HG03558 (cell line): ENCODE measurements around the gene RAB7A.

Source experiments
- ATAC-seq: cut with Tn5 transposase; IDR thresholded peaks from one replicate; pipeline ENCODE4 v1.9.1; 2021; ENCODE audit warnings: moderate number of reproducible peaks; ENCODE audit not compliant: unreplicated experiment; ENCODE audit errors: extremely low read depth

Gene RAB7A

DNA sequence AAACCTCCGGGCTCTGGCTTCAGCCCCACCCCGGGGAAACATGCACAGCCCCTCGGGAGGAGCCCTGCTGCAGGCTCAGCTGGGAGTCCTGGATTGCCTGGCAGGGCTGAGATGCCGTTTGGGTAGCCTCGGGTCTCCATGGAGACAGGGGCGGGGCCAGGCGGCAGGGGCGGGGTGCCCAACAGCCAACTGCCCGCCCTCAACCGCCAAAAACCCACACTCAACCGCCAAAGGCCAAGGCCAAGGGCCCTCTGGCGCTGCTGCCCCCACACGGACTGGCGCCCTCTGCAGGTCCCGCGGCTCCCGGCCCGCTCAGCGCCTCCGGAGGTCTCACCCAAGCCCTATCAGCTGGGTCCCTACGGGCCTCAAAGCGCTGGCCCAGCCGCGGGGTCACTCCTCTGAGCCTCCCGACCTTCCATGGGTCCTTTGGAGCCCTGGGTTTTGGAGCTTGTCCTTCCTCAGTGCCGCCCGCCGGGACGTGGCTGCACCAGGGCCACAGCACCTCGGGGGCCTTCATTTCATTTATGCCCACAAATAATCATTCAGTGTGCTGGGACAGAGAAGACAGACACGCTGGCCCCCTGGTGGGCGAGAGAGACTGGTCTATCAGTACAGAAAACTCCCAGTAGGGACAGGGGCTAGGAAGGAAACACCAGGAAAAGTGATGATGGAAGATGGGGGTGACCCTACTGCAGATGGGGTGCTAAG lies 119.9 kb downstream of the RAB7A start:
- no peak for ATAC-seq

DNA sequence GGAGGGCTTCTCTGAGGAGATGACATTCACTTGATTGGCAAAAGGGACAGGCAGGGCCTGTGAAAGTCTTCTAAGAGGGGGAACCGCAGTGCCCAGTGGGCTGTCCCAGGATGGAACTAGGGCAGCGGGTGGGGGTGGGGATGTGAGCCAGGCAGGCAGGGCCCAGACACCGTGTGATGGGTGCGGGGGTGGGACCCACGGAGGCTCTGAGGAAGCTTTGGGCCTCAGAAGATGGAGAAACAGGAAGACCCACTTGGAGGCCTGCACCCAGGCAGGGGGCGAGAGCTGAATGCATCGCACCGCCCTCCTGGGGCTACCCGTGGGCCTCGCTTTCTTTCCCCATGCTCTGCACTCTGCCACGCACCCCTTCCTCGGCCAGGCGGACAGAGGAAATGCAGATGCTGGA lies 120.5 kb downstream of the RAB7A start:
- ATAC-seq = no peak

DNA sequence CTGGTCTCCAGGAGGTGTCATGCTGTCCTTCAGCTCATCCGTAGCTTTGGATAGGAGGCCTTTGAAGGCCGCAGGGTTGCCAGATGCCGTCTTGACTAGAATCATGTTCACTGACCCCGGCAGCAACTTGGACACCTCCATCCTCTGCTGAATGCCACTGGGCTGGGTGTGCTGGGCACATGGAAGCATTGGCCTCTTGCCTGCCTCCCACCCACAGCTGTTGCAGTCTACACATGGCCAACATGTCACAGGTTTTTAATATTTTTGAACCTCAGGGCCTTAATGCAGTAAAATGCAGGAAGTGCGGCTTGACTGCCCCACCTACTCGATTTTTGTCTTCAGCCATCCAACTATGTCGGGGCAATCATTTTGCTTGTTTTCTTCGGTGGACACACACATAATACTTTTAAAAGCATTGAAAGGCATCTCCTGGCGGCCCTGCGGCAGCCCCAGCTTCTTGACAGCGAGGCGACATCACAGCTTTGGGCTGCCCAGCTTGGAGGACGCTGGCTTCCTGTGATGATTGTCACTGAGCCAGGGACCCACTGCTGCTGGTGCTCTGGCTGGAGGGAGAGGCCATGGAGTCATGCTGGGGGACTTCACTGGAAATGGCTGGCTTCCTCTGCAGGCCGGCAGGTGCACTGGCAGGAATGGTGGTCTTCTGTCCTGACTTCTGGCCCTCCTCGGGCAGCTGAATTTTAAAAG lies 121.8 kb downstream of the RAB7A start:
- ATAC-seq = no peak

DNA sequence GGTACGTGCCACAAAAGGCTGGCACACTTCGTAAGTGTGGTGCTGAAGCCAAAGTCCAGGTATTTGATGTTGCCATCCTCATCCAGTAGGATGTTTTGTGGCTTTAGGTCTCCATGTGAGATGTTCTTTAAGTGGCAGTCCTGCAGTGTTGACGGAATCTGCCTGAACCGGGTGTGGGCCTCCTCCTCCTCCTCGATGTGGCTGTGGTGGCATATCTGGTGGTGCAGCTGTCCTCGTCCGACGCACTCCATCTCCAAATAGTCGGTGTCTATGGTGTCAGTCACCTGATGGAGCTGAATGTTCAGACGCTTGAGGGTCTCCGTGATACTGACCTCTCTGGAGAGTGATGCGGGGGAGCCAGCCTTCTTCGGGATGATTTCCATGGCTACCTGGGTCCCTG lies 123.0 kb downstream of the RAB7A start:
- no peak for ATAC-seq

DNA sequence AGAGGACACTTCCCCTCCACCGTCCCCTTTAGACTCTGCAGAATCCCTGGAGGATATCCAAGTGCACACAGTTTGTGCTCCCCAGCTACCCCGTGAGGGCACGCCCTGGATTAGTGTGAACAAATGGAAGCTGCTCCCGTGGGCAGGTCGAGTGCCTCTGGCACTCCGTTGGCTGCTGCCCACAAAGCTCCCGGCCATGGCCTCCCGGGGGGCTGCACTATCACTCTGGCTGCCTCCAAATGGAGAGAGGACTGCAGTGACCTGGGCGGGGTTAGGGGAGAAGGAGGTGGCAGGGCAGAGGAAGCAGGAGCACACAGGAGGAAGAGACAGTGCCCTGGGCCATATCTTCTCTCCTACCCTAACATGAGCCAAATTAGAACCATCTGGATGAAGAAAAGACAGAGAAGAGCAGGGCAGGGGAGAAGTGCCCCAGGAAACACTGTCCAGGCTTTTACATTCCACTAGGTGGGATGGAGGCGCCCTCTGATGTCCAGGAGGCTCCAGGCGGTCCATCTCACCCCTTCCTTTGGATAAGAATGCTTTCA lies 124.0 kb downstream of the RAB7A start:
- ATAC-seq = no peak

DNA sequence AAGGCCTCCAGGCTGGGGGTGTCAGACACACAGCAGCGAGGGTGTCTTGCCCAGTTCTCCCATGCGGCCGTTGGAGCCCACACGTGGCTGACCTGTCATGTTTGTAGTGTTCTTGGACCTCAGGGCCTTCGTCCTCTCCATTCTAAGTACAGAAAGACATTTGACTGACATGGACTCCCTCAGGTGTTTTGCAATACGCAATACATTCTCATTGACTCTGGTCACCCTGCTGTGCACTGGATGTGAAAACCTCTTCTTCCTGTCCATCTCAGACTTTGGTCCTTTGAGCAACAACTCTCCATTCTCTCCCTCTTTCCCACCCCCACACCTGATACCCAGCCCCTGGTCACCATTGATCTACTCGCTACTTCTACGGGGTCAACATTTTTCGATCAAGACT lies 124.6 kb downstream of the RAB7A start:
- no peak for ATAC-seq

DNA sequence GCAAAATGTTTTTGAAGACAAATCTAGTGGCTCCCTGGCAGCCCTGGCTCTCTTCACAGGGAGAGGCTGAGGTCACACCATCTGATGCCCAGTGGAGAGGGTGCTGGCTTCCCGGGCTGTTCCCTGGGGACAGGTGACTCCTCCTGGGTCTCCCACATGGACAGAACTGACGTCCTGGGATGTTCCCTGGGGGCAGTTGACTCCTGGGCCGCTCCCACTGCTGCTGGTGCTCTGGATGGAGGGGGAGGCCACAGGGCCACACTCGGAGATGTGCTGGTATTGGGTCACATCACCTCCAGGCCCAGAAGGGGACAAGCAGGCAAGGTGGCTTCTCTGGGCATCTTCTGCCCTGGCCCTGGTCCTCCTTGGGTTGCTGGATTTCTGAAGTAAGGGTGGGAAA lies 125.6 kb downstream of the RAB7A start:
- ATAC-seq = no peak

DNA sequence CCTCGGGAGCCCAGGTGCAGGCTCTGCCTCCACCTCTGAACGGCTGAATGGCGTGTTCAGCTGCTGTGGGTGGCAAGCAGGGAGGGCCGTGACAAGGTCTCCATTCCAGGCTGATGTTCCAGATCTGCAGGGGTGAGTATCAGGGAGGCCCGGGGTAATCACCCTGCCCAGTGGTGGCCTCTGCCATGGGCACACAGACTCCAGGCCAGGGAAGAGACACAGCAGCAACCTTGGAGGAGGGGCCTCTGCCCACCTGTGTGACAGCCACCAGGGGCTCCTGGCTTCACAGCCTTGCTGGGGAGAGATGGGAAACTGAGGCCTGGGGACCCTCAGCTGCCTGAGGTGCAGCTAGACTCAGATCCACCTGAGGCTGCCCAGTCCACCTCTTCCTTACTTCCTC lies 127.8 kb downstream of the RAB7A start:
- ATAC-seq = no peak

DNA sequence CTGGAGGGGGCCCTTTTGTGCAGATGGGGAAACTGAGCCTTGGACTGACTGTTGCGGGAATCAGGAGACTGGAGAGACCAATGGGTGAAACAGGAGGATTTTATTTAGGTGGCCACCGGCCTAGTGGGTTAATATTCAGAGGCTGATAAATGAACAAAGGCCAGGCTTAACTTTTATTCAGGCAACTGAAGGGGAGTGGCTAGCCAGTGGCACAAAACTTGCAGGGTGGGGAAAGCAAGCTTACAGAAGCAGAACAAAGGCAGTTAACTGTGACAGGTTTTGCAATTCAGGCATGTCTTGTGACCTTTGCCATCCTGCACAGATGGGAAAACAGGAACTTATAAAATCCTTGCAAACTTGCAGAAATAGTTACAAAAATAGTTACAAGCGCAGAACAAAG lies 128.5 kb downstream of the RAB7A start:
- no peak for ATAC-seq

DNA sequence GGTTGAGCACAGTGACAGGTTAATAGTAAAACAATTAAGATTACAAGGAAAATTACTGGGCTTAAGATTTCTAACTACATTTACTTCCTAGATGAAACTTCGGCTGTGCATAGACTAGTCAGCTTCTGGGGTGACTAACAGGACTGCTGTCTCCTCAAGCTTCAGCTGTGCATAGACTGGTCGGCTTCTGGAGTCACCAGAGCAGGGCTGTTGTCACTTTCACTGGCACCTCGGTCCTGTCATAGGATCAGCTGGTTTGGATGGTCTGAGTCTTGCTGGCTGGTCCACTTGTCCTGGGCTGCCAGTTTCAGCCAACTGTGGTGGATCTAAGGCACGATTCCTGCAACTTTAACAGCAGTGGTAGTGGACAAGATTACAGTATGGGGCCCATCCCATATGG lies 129.6 kb downstream of the RAB7A start:
- no peak for ATAC-seq

DNA sequence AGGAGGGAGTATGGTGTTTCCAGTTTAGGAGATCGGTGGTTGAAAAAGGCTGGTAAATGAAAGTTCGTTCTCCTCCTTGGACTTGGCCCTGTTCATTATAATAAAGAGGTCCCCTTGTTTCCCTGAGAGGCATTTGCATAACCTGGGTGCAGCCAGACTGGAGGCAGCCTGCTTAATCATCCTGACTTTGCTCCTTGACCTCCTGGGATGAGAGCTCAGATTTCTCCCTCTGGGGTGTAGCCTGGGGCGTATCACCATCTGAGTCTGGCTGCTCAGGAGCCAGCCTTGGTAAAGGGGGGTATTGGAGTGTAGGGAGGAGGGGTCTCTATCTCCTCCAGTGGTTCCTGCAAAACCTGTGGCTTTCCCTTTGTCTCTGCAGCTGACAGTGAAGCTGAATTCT lies 132.2 kb downstream of the RAB7A start:
- ATAC-seq = no peak

DNA sequence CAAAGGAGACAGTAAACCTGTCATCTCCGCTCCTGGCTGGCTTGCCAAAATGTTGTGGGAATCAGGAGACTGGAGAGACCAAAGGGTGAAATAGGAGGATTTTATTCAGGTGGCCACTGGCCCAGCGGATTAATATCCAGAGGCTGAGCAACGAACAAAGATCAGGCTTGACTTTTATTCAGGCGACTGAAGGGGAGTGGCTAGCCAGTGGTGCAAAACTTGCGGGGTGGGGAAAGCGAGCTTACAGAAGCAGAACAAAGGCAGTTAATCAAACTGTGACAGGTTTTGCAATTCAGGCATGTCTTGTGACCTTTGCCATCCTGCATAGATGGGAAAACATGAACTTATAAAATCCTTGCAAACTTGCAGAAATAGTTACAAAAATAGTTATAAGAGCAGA lies 133.6 kb downstream of the RAB7A start:
- no peak for ATAC-seq

DNA sequence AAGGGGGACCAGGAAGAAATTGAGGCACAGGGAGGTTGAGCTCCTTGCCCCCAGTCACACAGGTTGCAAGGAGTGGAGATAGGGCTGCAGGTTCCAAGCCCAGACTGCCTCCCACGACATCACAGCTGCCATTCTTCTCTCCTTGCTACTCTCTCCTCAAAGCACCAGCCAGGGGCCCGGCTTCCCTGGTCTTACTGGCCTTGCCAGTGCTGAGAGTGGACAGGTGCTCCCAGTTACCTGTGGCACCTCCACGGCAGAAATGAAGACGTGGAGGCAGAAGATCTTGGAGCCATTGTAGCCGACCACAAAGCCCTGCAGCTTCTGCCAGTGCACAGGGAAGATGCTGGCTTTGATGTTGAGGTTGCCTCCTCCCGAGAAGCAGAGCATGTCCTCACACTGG lies 135.5 kb downstream of the RAB7A start:
- no peak for ATAC-seq

DNA sequence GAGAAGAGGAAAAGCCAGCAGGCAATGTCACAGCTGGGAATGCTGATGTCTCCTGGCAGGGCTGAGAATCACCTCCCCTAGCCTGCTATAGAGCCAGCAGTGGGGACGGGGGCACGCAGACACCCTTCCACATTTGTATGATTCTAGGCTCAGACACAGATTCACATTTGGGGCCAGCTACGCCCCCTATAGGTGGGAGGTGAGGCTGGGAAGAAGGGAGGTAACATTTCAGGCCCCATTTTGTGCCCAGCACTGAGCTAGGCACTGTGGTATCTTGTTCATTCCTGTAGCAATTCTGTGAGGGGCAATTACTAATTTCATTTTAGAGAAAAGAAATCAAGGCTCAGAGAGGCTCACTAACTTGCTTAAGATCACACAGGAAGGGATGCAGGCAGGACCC lies 137.6 kb downstream of the RAB7A start:
- no peak for ATAC-seq
